Breast epithelium (tissue), 4 donors: ENCODE data around the gene PAAF1. TPM values are rescaled to one million over a fixed set of nuclear protein-coding genes. Genes with fewer than 3 reads are reported as not detected.

ENCODE experiments used
- DNase-seq, 2 donors: peaks; one replicate each; pipeline ENCODE4 v3.0.0-alpha.2; 2019; ENCODE audit warnings: low spot score in 2 of 2
- H3K27ac ChIP-seq, 2 donors: fragments of 200-600 bp; sonication (generic) in 1 of 2; one replicate each; pipeline ENCODE4 v1.5.1; 2016 to 2019; ENCODE audit warnings: mild to moderate bottlenecking in 1 of 2
- H3K27me3 ChIP-seq, 2 donors: fragments of 200-600 bp; sonication (generic) in 1 of 2; one replicate each; pipeline versions ENCODE4 v1.5.1 to v1.6.0; 2017 to 2019; ENCODE audit warnings: control low read depth in 1 of 2, mild to moderate bottlenecking in 1 of 2
- H3K36me3 ChIP-seq: fragments of 200-600 bp; one replicate; pipeline ENCODE4 v1.5.1; 2019
- H3K4me1 ChIP-seq, 2 donors: fragments of 200-600 bp; sonication (generic); one replicate each; pipeline ENCODE4 v1.5.1; 2016 to 2019; ENCODE audit warnings: control low read depth in 1 of 2
- H3K4me3 ChIP-seq, 3 donors: fragments of 200-600 bp; sonication (generic); 1 replicate in 2 of 3; 2 replicates in 1 of 3; pipeline ENCODE4 v1.5.1; 2016 to 2019; ENCODE audit warnings: mild to moderate bottlenecking in 3 of 3, moderate library complexity in 2 of 3
- H3K9me3 ChIP-seq, 2 donors: fragments of 200-600 bp; sonication (generic) in 1 of 2; one replicate each; pipeline ENCODE4 v1.5.1; 2016 to 2019; ENCODE audit warnings: control low read depth in 1 of 2
- POLR2A ChIP-seq: fragments of 450-650 bp; IDR thresholded peaks from one replicate; pipeline ENCODE4 v1.6.1; 2016; ENCODE audit warnings: antibody characterized with exemption, mild to moderate bottlenecking, moderate library complexity
- POLR2AphosphoS5 ChIP-seq, 3 donors: sonication (generic); formaldehyde crosslinking; IDR thresholded peaks; one replicate each; pipeline ENCODE4 v1.6.1; 2017; ENCODE audit warnings: antibody characterized with exemption in 3 of 3
- intact Hi-C: fragments of 100-400 bp; cut with DNase I; formaldehyde crosslinking; loops from one replicate; pipeline ENCODE4 v1.15.1; 2023; ENCODE audit warnings: low total_unique reads
- total RNA-seq, 3 donors: library from RNA; depleted of rRNA; stranded (reverse); fragments of >200 nt; gene quantifications; one replicate each; pipeline ENCODE4 v1.1.0, GENCODE V29; 2016
- TF ChIP-seq, protein P1 (sequence below), 3 donors: fragments of 450-650 bp; IDR thresholded peaks; one replicate each; pipeline ENCODE4 v1.5.1; 2016 to 2017; ENCODE audit warnings: antibody characterized with exemption in 3 of 3, mild to moderate bottlenecking in 3 of 3, moderate library complexity in 3 of 3

The PAAF1 gene
- total RNA-seq, 3 donors from 2014 or later: 8.5 to 19.0 (median 9.5) TPM

DNA sequence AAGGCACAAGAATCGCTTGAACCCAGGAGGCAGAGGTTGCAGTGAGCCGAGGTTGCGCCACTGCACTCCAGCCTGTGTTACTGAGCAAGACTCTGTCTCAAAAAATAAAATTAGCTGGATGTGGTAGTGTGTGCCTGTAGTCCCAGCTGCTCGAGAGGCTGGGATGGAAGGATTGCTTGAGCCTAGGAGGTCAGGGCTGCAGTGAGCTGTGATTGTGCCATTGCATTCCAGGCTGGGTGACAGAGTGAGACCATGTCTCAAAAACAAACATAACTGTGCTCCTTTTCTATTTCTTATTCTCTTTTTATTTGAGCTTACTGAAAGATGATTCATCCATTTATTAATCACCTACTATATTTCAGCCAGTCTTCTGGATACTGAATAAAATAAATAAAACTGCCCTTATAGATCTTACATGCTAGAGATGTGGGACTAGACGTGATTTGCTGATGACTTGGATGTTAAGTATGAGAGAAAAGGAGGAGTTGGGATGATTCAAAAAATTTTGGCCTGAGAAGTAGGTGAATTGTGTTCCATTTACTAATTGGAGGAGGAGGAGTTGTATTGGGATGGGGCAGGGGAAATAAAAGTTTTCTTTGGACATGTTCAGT, 18.0 kb downstream of the PAAF1 start:
- H3K4me1 ChIP-seq: no peaks in the 10 kb centered on the region
- intact Hi-C loops: no loop called here
- H3K4me3 ChIP-seq: no peak overlapping the region
- no peaks in the 10 kb centered on the region for H3K9me3 ChIP-seq
- H3K27me3 ChIP-seq: no peaks in the 10 kb centered on the region
- TF ChIP-seq POLR2AphosphoS5 (IDR thresholded peaks at IDR 0.05) (no peak), POLR2A (no peak)
- TF ChIP-seq, protein P1, sequence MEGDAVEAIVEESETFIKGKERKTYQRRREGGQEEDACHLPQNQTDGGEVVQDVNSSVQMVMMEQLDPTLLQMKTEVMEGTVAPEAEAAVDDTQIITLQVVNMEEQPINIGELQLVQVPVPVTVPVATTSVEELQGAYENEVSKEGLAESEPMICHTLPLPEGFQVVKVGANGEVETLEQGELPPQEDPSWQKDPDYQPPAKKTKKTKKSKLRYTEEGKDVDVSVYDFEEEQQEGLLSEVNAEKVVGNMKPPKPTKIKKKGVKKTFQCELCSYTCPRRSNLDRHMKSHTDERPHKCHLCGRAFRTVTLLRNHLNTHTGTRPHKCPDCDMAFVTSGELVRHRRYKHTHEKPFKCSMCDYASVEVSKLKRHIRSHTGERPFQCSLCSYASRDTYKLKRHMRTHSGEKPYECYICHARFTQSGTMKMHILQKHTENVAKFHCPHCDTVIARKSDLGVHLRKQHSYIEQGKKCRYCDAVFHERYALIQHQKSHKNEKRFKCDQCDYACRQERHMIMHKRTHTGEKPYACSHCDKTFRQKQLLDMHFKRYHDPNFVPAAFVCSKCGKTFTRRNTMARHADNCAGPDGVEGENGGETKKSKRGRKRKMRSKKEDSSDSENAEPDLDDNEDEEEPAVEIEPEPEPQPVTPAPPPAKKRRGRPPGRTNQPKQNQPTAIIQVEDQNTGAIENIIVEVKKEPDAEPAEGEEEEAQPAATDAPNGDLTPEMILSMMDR (IDR thresholded peaks at IDR 0.05): no peak
- DNase-seq: no peak
- no peaks in the 10 kb centered on the region for H3K36me3 ChIP-seq
- H3K27ac ChIP-seq: no peak overlapping the region

DNA sequence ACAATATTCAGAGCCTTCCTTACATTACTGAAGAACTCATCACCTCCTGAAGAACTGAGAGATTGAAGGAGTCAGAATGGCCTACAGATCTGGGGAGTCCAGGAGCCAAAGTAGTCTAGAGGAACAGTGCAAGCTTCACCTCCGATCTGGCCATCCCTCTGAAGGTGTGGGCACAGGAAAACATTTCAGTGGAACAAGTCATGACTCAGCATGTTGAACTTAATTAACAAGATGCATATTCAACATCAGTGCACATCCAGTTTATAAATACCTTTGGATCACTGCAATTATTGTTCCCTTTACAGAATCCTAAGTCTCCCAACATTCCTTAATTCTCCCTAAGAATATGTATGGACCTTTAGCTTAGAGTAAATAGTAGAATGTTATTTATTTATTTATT, 25.5 kb downstream of the PAAF1 start:
- no peaks in the 10 kb centered on the region for H3K36me3 ChIP-seq

DNA sequence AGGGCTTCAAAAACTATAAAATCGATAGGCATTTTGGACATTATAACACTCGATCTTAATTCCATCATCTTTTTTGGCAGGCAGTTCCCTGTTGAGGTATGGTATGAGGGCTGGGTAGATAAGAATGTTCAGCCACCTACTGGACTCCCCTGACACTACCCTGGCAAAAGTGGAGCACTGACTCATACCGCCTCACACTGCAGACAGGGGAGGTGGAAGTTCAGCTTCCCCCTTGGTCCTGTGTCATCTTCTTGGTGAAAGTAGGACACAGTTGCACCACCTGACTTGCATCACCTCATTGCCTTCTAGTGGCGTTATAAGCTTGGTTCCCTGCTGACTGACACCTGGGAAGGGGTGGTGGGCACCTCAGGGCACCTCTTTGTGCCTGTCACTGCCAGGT, 30.4 kb downstream of the PAAF1 start:
- Histone ChIP-seq H3K4me3 (no peak overlapping the region), H3K36me3 (no peaks in the 10 kb centered on the region), H3K9me3 (no peaks in the 10 kb centered on the region), H3K27me3 (no peaks in the 10 kb centered on the region), H3K4me1 (no peaks in the 10 kb centered on the region), H3K27ac (no peak overlapping the region)
- no peak for DNase-seq
- TF ChIP-seq POLR2A: no peak
- no peak for TF ChIP-seq POLR2AphosphoS5 (IDR thresholded peaks at IDR 0.05)
- TF ChIP-seq, protein P1 (IDR thresholded peaks at IDR 0.05): no peak
- intact Hi-C loops: no loop called here

More for the DNA sequence above, 25.5 kb downstream of the PAAF1 start:
- no peaks in the 10 kb centered on the region for H3K4me1 ChIP-seq
- DNase-seq: no peak
- no peaks in the 10 kb centered on the region for H3K9me3 ChIP-seq
- no peaks in the 10 kb centered on the region for H3K27me3 ChIP-seq
- no peak for TF ChIP-seq POLR2A
- no peak for TF ChIP-seq POLR2AphosphoS5 (IDR thresholded peaks at IDR 0.05)
- TF ChIP-seq, protein P1 (IDR thresholded peaks at IDR 0.05): no peak
- intact Hi-C loops: no loop called here
- no peak overlapping the region for H3K4me3 ChIP-seq
- no peak overlapping the region for H3K27ac ChIP-seq

DNA sequence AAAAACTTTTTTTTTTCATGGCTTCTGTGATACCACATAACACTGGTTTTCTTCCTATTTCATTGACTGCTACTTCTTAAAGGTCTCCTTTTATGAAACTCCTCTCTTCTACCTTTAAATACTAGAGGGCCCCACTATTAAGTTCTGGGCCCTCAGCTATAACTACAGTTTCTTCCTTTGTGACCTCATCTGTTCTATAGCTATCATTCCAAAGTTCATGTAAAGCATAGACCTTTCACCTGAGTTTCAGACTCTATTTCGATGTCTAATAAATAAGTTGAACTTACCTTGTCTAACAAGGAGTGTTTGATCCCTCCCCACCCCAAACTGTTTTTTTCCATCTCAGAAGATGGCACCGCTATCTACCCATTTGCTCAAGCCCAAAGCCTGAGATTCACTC, 35.2 kb downstream of the PAAF1 start:
- no peak for DNase-seq
- no peak overlapping the region for H3K27ac ChIP-seq
- H3K36me3 ChIP-seq: no peaks in the 10 kb centered on the region
- intact Hi-C loops: no loop called here
- no peaks in the 10 kb centered on the region for H3K9me3 ChIP-seq
- H3K4me3 ChIP-seq: no peak overlapping the region
- H3K27me3 ChIP-seq: no peaks in the 10 kb centered on the region
- no peaks in the 10 kb centered on the region for H3K4me1 ChIP-seq
- TF ChIP-seq, protein P1 (IDR thresholded peaks at IDR 0.05): no peak
- TF ChIP-seq POLR2AphosphoS5 (IDR thresholded peaks at IDR 0.05) (no peak), POLR2A (no peak)

DNA sequence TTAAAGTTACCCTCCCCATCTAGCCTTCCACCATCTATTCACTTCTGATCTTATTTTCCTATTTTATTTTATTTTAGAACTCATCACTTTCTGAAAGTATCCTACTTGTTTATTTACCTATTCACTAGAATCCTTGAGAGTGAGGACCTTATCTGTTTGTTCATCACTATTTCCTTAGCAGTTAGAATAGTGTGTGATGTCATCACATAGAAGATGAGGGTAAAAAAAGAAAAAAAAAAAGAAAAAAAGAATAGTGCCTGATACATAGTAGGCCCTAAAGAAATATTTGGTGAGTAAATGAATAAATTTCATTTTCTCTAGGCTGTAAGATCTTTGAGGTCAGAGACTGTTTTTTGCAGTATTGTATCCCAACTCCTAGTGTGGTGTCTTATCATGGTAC, 36.7 kb downstream of the PAAF1 start:
- Histone ChIP-seq H3K4me3 (no peak overlapping the region), H3K9me3 (no peaks in the 10 kb centered on the region), H3K27ac (no peak overlapping the region), H3K4me1 (no peaks in the 10 kb centered on the region), H3K36me3 (no peaks in the 10 kb centered on the region), H3K27me3 (no peaks in the 10 kb centered on the region)
- DNase-seq: no peak
- TF ChIP-seq POLR2AphosphoS5 (IDR thresholded peaks at IDR 0.05) (no peak), POLR2A (no peak)
- TF ChIP-seq, protein P1 (IDR thresholded peaks at IDR 0.05): no peak
- intact Hi-C loops: no loop called here
